Lung (tissue), 12 donors: ENCODE data around the gene SNX25. TPM values are rescaled to one million over a fixed set of nuclear protein-coding genes. Genes with fewer than 3 reads are reported as not detected.

Experiments used
- ATAC-seq: fragments of 200-7000 bp; cut with Tn5 transposase; one replicate; pipeline ENCODE4 v1.9.1; 2020; ENCODE audit warnings: moderate number of reproducible peaks; ENCODE audit not compliant: insufficient read depth, low FRiP score
- DNase-seq, 3 donors: peaks; one replicate each; pipeline ENCODE4 v3.0.0-alpha.2; 2013 to 2017
- H3K27ac ChIP-seq, 2 donors: one replicate each; pipeline ENCODE4 v1.5.1; 2013; ENCODE audit warnings: mild to moderate bottlenecking in 2 of 2, moderate library complexity in 2 of 2, control low read depth in 1 of 2, inconsistent platforms in 1 of 2, low read depth in 1 of 2, low read length in 1 of 2
- H3K27me3 ChIP-seq, 3 donors: one replicate each; pipeline ENCODE4 v1.5.1; 2013; ENCODE audit warnings: low read length in 2 of 3; ENCODE audit not compliant: control insufficient read depth in 3 of 3, insufficient read depth in 3 of 3
- H3K36me3 ChIP-seq, 4 donors: one replicate each; pipeline ENCODE4 v1.5.1; 2013; ENCODE audit warnings: low read length in 4 of 4, mild to moderate bottlenecking in 1 of 4, moderate library complexity in 1 of 4; ENCODE audit not compliant: control insufficient read depth in 4 of 4, insufficient read depth in 4 of 4
- H3K4me1 ChIP-seq, 5 donors: one replicate each; pipeline ENCODE4 v1.5.1; 2013; ENCODE audit warnings: low read length in 5 of 5, mild to moderate bottlenecking in 2 of 5, moderate library complexity in 1 of 5; ENCODE audit not compliant: control insufficient read depth in 5 of 5, insufficient read depth in 5 of 5
- H3K4me3 ChIP-seq: one replicate; pipeline ENCODE4 v1.5.1; 2013; ENCODE audit warnings: mild to moderate bottlenecking, control low read depth, moderate library complexity
- H3K9ac ChIP-seq, 2 donors: one replicate each; pipeline ENCODE4 v1.5.1; 2013; ENCODE audit warnings: low read length in 2 of 2, control low read depth in 1 of 2; ENCODE audit not compliant: insufficient read depth in 1 of 2
- H3K9me3 ChIP-seq, 4 donors: one replicate each; pipeline ENCODE4 v1.5.1; 2013; ENCODE audit warnings: low read length in 3 of 4, mild to moderate bottlenecking in 1 of 4, moderate library complexity in 1 of 4; ENCODE audit not compliant: control insufficient read depth in 4 of 4, insufficient read depth in 3 of 4
- CTCF ChIP-seq: IDR thresholded peaks from 2 replicates; pipeline ENCODE4 v1.5.1; 2012; ENCODE audit warnings: mild to moderate bottlenecking; ENCODE audit errors: control extremely low read depth, extremely low read depth
- WGBS, 2 donors: extraction: QIAGEN DNeasy Blood & Tissue Kit; methylation state at CpG; one replicate each; pipeline ENCODE4 v1.1.7; 2013; 5-methylcytosine and 5-hydroxymethylcytosine counted together
- polyA plus RNA-seq, 2 donors: library from polyadenylated mRNA; stranded (reverse); fragments of 200-250 nt; gene quantifications; one replicate each; pipeline ENCODE4 v1.2.1, GENCODE V29; 2013
- total RNA-seq, 2 donors: library from RNA; depleted of rRNA in 1 of 2; stranded (reverse); fragments of >200 nt in 1 of 2; gene quantifications; one replicate each; pipeline ENCODE4 v1.2.1, GENCODE V29; 2014 to 2021
- donor health status: control.
- donor health status: control.
- donor health status: Bipolar disorder and iron deficiency.
- donor health status: healthy.
- donor health status: DM: yes; HTN: yes; CAD: no.

The SNX25 gene
- total and polyA plus RNA-seq, 4 donors = 16.8 to 95.4 (median 49.3) TPM

- no peak for TF ChIP-seq CTCF
- H3K9me3 ChIP-seq = no peaks in the 10 kb centered on the region
- H3K4me1 ChIP-seq = peaks cover 0 to 5% (median 0%) of the 10 kb centered on the region in 5 donors
- H3K4me3 ChIP-seq = no peak overlapping the region
- no peak overlapping the region for H3K27ac ChIP-seq
- peaks cover 12 to 18% (median 16%) of the 10 kb centered on the region in 4 donors for H3K36me3 ChIP-seq
- WGBS, 2 donors = 83 to 89% methylated on average over 14 of the region's 14 CpGs
- no peaks in the 10 kb centered on the region for H3K27me3 ChIP-seq
- no peak for ATAC-seq
- no peak for DNase-seq
- H3K9ac ChIP-seq = no peak overlapping the region
Measured at GRCh38 chr4:185346975-185347601, 137.7 kb downstream of the SNX25 start.

DNA sequence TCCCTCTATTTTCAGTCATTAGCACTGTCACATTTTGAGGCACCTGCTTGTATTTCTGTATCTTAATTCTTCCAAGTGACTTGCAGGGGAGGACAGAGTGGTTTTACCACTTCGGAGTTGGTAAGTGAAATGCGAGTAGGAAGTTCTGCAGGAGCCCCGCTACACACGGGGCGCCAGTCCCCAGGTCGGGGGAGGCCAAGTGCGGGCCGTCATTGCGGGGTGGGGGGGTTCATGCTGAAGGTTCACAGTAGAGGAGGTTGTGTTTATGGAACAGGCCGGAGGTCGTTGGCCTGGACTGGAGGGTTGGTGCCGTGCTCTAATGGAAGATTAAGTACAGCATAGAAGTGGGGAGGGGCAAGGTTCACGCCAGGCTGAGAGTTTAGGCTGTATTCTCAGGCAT lies 142.3 kb downstream of the SNX25 start:
- no peak for TF ChIP-seq CTCF
- no peak overlapping the region for H3K9ac ChIP-seq
- no peaks in the 10 kb centered on the region for H3K9me3 ChIP-seq
- H3K27me3 ChIP-seq = no peaks in the 10 kb centered on the region
- WGBS, 2 donors = 88 to 89% methylated on average over 13 of the region's 13 CpGs
- ATAC-seq (no peak), DNase-seq (no peak)
- H3K4me3 ChIP-seq = no peak overlapping the region
- H3K36me3 ChIP-seq = peaks cover 5 to 23% (median 17%) of the 10 kb centered on the region in 4 donors
- H3K27ac ChIP-seq = no peak overlapping the region
- H3K4me1 ChIP-seq = no peaks in the 10 kb centered on the region

DNA sequence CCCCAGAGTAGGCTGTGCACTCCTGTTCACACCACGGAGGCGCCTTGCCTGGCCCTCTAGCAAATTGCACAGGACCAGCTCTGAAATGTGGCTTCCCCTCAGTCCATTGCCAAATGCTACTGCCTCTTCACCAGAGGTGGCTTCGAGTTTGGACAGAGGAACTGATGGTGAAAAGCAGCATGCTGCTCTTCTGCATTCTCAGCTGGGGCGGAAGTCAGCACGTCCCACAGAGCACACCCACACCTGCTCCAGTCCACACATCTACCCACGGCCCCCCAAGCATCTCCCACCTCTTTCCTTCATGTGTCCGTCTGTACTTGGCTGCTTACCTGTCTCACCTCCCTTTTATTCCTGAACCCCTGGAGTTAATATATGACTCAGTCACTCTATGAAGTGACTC lies 142.8 kb downstream of the SNX25 start:
- Histone ChIP-seq H3K4me3 (no peak overlapping the region), H3K9me3 (no peaks in the 10 kb centered on the region), H3K27me3 (no peaks in the 10 kb centered on the region), H3K36me3 (peaks cover under 1 to 21% (median 17%) of the 10 kb centered on the region in 4 donors), H3K9ac (no peak overlapping the region), H3K4me1 (no peaks in the 10 kb centered on the region), H3K27ac (no peak overlapping the region)
- WGBS, 2 donors = 83 to 91% methylated on average over 7 of the region's 7 CpGs
- ATAC-seq (no peak), DNase-seq (no peak)
- no peak for TF ChIP-seq CTCF

DNA sequence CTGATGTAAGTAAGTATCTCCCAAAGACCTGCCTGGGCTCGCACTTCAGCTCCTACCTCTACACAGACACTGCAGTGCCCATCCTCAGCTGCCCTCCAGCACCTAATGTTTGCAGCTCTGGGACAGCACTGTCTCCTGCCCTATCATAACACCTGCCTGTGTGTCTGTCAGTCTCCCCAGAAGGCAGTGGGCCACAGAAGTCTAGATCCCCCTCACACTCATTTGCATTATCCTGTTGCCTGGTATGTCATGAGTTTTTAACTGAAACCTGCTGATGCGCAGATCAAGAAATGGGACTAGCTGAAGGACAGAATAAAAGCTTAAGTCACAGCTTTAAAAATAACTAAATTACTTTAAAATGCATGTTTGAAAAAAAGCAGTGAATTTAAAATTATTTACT lies 143.3 kb downstream of the SNX25 start:
- DNase-seq (no peak), ATAC-seq (no peak)
- peaks cover 2 to 21% (median 17%) of the 10 kb centered on the region in 4 donors for H3K36me3 ChIP-seq
- no peak overlapping the region for H3K4me3 ChIP-seq
- no peak overlapping the region for H3K9ac ChIP-seq
- no peaks in the 10 kb centered on the region for H3K9me3 ChIP-seq
- H3K27me3 ChIP-seq = no peaks in the 10 kb centered on the region
- no peaks in the 10 kb centered on the region for H3K4me1 ChIP-seq
- H3K27ac ChIP-seq = no peak overlapping the region
- TF ChIP-seq CTCF = no peak
- WGBS, 2 donors = 96 to 98% methylated on average over 2 of the region's 2 CpGs
